Tongue (tissue), 3 donors: Measurements from ENCODE around the gene EPS8L1. TPM values are rescaled to one million over a fixed set of nuclear protein-coding genes. Genes with fewer than 3 reads are reported as not detected.

Source experiments
- DNase-seq: peaks from one replicate; pipeline ENCODE4 v3.0.0-alpha.2; 2015
- small RNA-seq: library from RNA; depleted of rRNA; stranded (forward); fragments of <200 nt; gene quantifications from one replicate; pipeline ENCODE3, GENCODE V24; 2014; ENCODE audit warnings: low replicate concordance
- total RNA-seq: library from RNA; depleted of rRNA; stranded (reverse); fragments of >200 nt; gene quantifications from one replicate; pipeline ENCODE4 v1.2.3, GENCODE V29; 2014

EPS8L1 gene
- total RNA-seq, 1 donor from 2014 or later = 76.8 TPM

GRCh38 chr19:55115446-55116065, 39.9 kb downstream of the EPS8L1 start:
- no peak for DNase-seq

GRCh38 chr19:55116232-55116858, 40.7 kb downstream of the EPS8L1 start:
- DNase-seq = peak; percentile 71

- peak; percentile 25 for DNase-seq
Observed at GRCh38 chr19:55116859-55117662, 41.4 kb downstream of the EPS8L1 start, which contains the start of gene PPP1R12C. Gene PPP1R12C (minus strand): TSS chr19:55117637. CDS start chr19:55117543, 94 bp downstream.

GRCh38 chr19:55117663-55118391, 42.2 kb downstream of the EPS8L1 start:
- peak; percentile 100 for DNase-seq

GRCh38 chr19:55118401-55118991, 42.8 kb downstream of the EPS8L1 start:
- peak; percentile 70 for DNase-seq

- no peak for DNase-seq
Observed at GRCh38 chr19:55119053-55119452, 43.4 kb downstream of the EPS8L1 start.

- DNase-seq = no peak
Observed at GRCh38 chr19:55131421-55131820, 55.8 kb downstream of the EPS8L1 start.

GRCh38 chr19:55132453-55133129, 56.9 kb downstream of the EPS8L1 start:
- DNase-seq = no peak

GRCh38 chr19:55133639-55134444, 58.2 kb downstream of the EPS8L1 start:
- no peak for DNase-seq

GRCh38 chr19:55134736-55135135, 59.1 kb downstream of the EPS8L1 start:
- no peak for DNase-seq

GRCh38 chr19:55136399-55137102, 60.9 kb downstream of the EPS8L1 start:
- DNase-seq = no peak

Small RNAs within 50 kb of the gene (small RNA-seq; reads per million reads assigned to genes)
- not detected for gene MIR7975

Other genes starting within 250 kb of the EPS8L1 start
- not detected for gene KIR2DS4, start 243.2 kb upstream of the EPS8L1 start, total RNA-seq
- not detected for gene KIR3DL2, start 225.4 kb upstream of the EPS8L1 start, total RNA-seq
- 2.6 TPM for gene FCAR, start 201.6 kb upstream of the EPS8L1 start, total RNA-seq
- gene NCR1, start 169.7 kb upstream of the EPS8L1 start, total RNA-seq = not detected
- not detected for gene NLRP7, start 128.3 kb upstream of the EPS8L1 start, total RNA-seq
- gene NLRP2, start 109.5 kb upstream of the EPS8L1 start, total RNA-seq = 7.3 TPM
- gene GP6, start 37.6 kb upstream of the EPS8L1 start, total RNA-seq = 0.21 TPM
- 36.2 TPM for gene RDH13, start 12.7 kb upstream of the EPS8L1 start, total RNA-seq
- 48.4 TPM for gene PPP1R12C, start 41.8 kb downstream of the EPS8L1 start, total RNA-seq
- gene TNNT1, start 73.3 kb downstream of the EPS8L1 start, total RNA-seq = 338 TPM
- 1.7 TPM for gene TNNI3, start 81.9 kb downstream of the EPS8L1 start, total RNA-seq
- 0.51 TPM for gene DNAAF3, start 90.7 kb downstream of the EPS8L1 start, total RNA-seq
- not detected for gene SYT5, start 104.4 kb downstream of the EPS8L1 start, total RNA-seq
- 3.9 TPM for gene PTPRH, start 133.6 kb downstream of the EPS8L1 start, total RNA-seq
- 0.72 TPM for gene TMEM86B, start 152.9 kb downstream of the EPS8L1 start, total RNA-seq
- gene PPP6R1, start 183.1 kb downstream of the EPS8L1 start, total RNA-seq = 33.4 TPM
- gene HSPBP1, start 204.2 kb downstream of the EPS8L1 start, total RNA-seq = 27.5 TPM
- 5.0 TPM for gene BRSK1, start 208.1 kb downstream of the EPS8L1 start, total RNA-seq
- gene TMEM150B, start 249.5 kb downstream of the EPS8L1 start, total RNA-seq = not detected